ENCODE results near the gene LMNTD2.

Gene LMNTD2

DNA sequence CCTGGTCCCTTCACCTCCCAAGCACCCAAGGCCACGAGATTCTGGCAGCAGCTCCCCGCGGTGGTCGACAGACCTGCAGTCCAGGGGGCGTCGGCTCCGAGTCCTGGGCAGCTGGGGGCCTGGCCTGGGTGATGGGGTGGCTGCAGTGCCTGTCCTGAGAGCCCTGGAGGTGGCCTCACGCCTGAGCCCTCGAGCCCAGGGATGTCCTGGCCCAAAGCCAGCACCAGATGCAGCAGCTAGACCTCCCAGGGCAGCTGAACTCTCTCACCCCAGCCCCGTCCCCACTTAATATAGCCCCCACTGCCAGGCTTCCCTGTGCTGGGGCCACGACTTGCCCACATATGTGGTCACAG lies 6.6 kb downstream of the LMNTD2 start:
- Histone ChIP-seq H3K4ac (ENCODE audit: low read depth, low read length) (no peak overlapping the region), H3K18ac (ENCODE audit: low read length) (no peak overlapping the region), H3K27me3 (ENCODE audit: insufficient read depth, low read length, poor library complexity) (peaks cover 10% of the 10 kb centered on the region), H3K27ac (ENCODE audit: low read depth, low read length) (no peak overlapping the region), H3K4me1 (ENCODE audit: control insufficient read depth, low read depth, low read length) (no peaks in the 10 kb centered on the region), H3K4me2 (ENCODE audit: low read length) (no peak overlapping the region), H2BK5ac (ENCODE audit: low read length) (no peak overlapping the region), H4K8ac (ENCODE audit: low read depth, low read length) (no peak overlapping the region), H2AK5ac (ENCODE audit: low read length) (no peak overlapping the region), H3K79me2 (ENCODE audit: control insufficient read depth, insufficient read depth, low read length) (no peaks in the 10 kb centered on the region), H3K79me1 (ENCODE audit: low read length) (no peaks in the 10 kb centered on the region), H3K9ac (ENCODE audit: low read length) (no peak overlapping the region), H3K56ac (ENCODE audit: low read length) (no peak overlapping the region), H3K23ac (ENCODE audit: low read length) (no peak overlapping the region), H2BK15ac (replicated peaks; ENCODE audit: low read depth) (no peak overlapping the region), H3K36me3 (ENCODE audit: control insufficient read depth, insufficient read depth, low read length) (no peaks in the 10 kb centered on the region), H3K4me3 (ENCODE audit: low read length) (no peak overlapping the region), H4K5ac (ENCODE audit: low read length) (no peak overlapping the region), H2BK120ac (ENCODE audit: low read depth, low read length) (no peak overlapping the region)
- WGBS (ENCODE audit: extremely low coverage, insufficient coverage, low lambda C conversion rate), result no CpG with 5 or more reads among the region's 11 CpGs
- no peak for DNase-seq

GRCh38 chr11:553083-553987 lies 7.2 kb downstream of the LMNTD2 start:
- no peak overlapping the region for H3K18ac ChIP-seq (ENCODE audit: low read length)
- H3K79me1 ChIP-seq (ENCODE audit: low read length), result no peaks in the 10 kb centered on the region
- H3K4me3 ChIP-seq (ENCODE audit: low read length), result no peak overlapping the region
- no peak overlapping the region for H2BK15ac ChIP-seq (replicated peaks; ENCODE audit: low read depth)
- H2BK5ac ChIP-seq (ENCODE audit: low read length), result no peak overlapping the region
- no peak overlapping the region for H3K9ac ChIP-seq (ENCODE audit: low read length)
- no peak overlapping the region for H2AK5ac ChIP-seq (ENCODE audit: low read length)
- no CpG with 5 or more reads among the region's 27 CpGs for WGBS (ENCODE audit: extremely low coverage, insufficient coverage, low lambda C conversion rate)
- peaks cover 10% of the 10 kb centered on the region for H3K27me3 ChIP-seq (ENCODE audit: insufficient read depth, low read length, poor library complexity)
- H3K4me2 ChIP-seq (ENCODE audit: low read length), result no peak overlapping the region
- DNase-seq, result no peak
- no peaks in the 10 kb centered on the region for H3K36me3 ChIP-seq (ENCODE audit: control insufficient read depth, insufficient read depth, low read length)
- H3K79me2 ChIP-seq (ENCODE audit: control insufficient read depth, insufficient read depth, low read length), result no peaks in the 10 kb centered on the region
- no peak overlapping the region for H2BK120ac ChIP-seq (ENCODE audit: low read depth, low read length)
- no peak overlapping the region for H3K4ac ChIP-seq (ENCODE audit: low read depth, low read length)
- no peak overlapping the region for H3K23ac ChIP-seq (ENCODE audit: low read length)
- no peak overlapping the region for H3K56ac ChIP-seq (ENCODE audit: low read length)
- no peak overlapping the region for H4K5ac ChIP-seq (ENCODE audit: low read length)
- H3K4me1 ChIP-seq (ENCODE audit: control insufficient read depth, low read depth, low read length), result no peaks in the 10 kb centered on the region
- H4K8ac ChIP-seq (ENCODE audit: low read depth, low read length), result no peak overlapping the region
- H3K27ac ChIP-seq (ENCODE audit: low read depth, low read length), result no peak overlapping the region

- no CpG with 5 or more reads among the region's 12 CpGs for WGBS (ENCODE audit: extremely low coverage, insufficient coverage, low lambda C conversion rate)
Observed at GRCh38 chr11:551596-551995, 8.9 kb downstream of the LMNTD2 start.

GRCh38 chr11:551131-551530 lies 9.4 kb downstream of the LMNTD2 start:
- WGBS (ENCODE audit: extremely low coverage, insufficient coverage, low lambda C conversion rate), result no CpG with 5 or more reads among the region's 16 CpGs
- Histone ChIP-seq H3K18ac (ENCODE audit: low read length) (no peak overlapping the region), H2BK15ac (replicated peaks; ENCODE audit: low read depth) (no peak overlapping the region), H3K9ac (ENCODE audit: low read length) (no peak overlapping the region), H3K27me3 (ENCODE audit: insufficient read depth, low read length, poor library complexity) (peaks cover 4% of the 10 kb centered on the region), H4K5ac (ENCODE audit: low read length) (no peak overlapping the region), H3K4me1 (ENCODE audit: control insufficient read depth, low read depth, low read length) (no peaks in the 10 kb centered on the region), H3K36me3 (ENCODE audit: control insufficient read depth, insufficient read depth, low read length) (no peaks in the 10 kb centered on the region), H3K23ac (ENCODE audit: low read length) (no peak overlapping the region), H3K4me2 (ENCODE audit: low read length) (no peak overlapping the region), H3K79me2 (ENCODE audit: control insufficient read depth, insufficient read depth, low read length) (no peaks in the 10 kb centered on the region), H3K79me1 (ENCODE audit: low read length) (no peaks in the 10 kb centered on the region), H2AK5ac (ENCODE audit: low read length) (no peak overlapping the region), H2BK5ac (ENCODE audit: low read length) (no peak overlapping the region), H2BK120ac (ENCODE audit: low read depth, low read length) (no peak overlapping the region), H4K8ac (ENCODE audit: low read depth, low read length) (no peak overlapping the region), H3K4me3 (ENCODE audit: low read length) (no peak overlapping the region), H3K56ac (ENCODE audit: low read length) (no peak overlapping the region), H3K4ac (ENCODE audit: low read depth, low read length) (no peak overlapping the region), H3K27ac (ENCODE audit: low read depth, low read length) (no peak overlapping the region)
- no peak for DNase-seq

More at GRCh38 chr11:551596-551995, 8.9 kb downstream of the LMNTD2 start:
- Histone ChIP-seq H3K27ac (ENCODE audit: low read depth, low read length) (no peak overlapping the region), H3K36me3 (ENCODE audit: control insufficient read depth, insufficient read depth, low read length) (no peaks in the 10 kb centered on the region), H3K4me2 (ENCODE audit: low read length) (no peak overlapping the region), H3K18ac (ENCODE audit: low read length) (no peak overlapping the region), H4K5ac (ENCODE audit: low read length) (no peak overlapping the region), H4K8ac (ENCODE audit: low read depth, low read length) (no peak overlapping the region), H3K56ac (ENCODE audit: low read length) (no peak overlapping the region), H3K4me3 (ENCODE audit: low read length) (no peak overlapping the region), H3K4me1 (ENCODE audit: control insufficient read depth, low read depth, low read length) (no peaks in the 10 kb centered on the region), H2BK120ac (ENCODE audit: low read depth, low read length) (no peak overlapping the region), H3K79me2 (ENCODE audit: control insufficient read depth, insufficient read depth, low read length) (no peaks in the 10 kb centered on the region), H3K23ac (ENCODE audit: low read length) (no peak overlapping the region), H3K9ac (ENCODE audit: low read length) (no peak overlapping the region), H2BK15ac (replicated peaks; ENCODE audit: low read depth) (no peak overlapping the region), H2BK5ac (ENCODE audit: low read length) (no peak overlapping the region), H3K79me1 (ENCODE audit: low read length) (no peaks in the 10 kb centered on the region), H3K4ac (ENCODE audit: low read depth, low read length) (no peak overlapping the region), H3K27me3 (ENCODE audit: insufficient read depth, low read length, poor library complexity) (peaks cover 9% of the 10 kb centered on the region), H2AK5ac (ENCODE audit: low read length) (no peak overlapping the region)
- no peak for DNase-seq

- H3K4me2 ChIP-seq (ENCODE audit: low read length), result no peak overlapping the region
- peaks cover 2% of the 10 kb centered on the region for H3K27me3 ChIP-seq (ENCODE audit: insufficient read depth, low read length, poor library complexity)
- no peak overlapping the region for H3K4me3 ChIP-seq (ENCODE audit: low read length)
- H2AK5ac ChIP-seq (ENCODE audit: low read length), result no peak overlapping the region
- no peak overlapping the region for H3K56ac ChIP-seq (ENCODE audit: low read length)
- H3K4ac ChIP-seq (ENCODE audit: low read depth, low read length), result no peak overlapping the region
- no CpG with 5 or more reads among the region's 5 CpGs for WGBS (ENCODE audit: extremely low coverage, insufficient coverage, low lambda C conversion rate)
- H2BK15ac ChIP-seq (replicated peaks; ENCODE audit: low read depth), result no peak overlapping the region
- H3K9ac ChIP-seq (ENCODE audit: low read length), result no peak overlapping the region
- no peak for DNase-seq
- no peaks in the 10 kb centered on the region for H3K79me2 ChIP-seq (ENCODE audit: control insufficient read depth, insufficient read depth, low read length)
- no peaks in the 10 kb centered on the region for H3K4me1 ChIP-seq (ENCODE audit: control insufficient read depth, low read depth, low read length)
- H4K5ac ChIP-seq (ENCODE audit: low read length), result no peak overlapping the region
- no peak overlapping the region for H3K23ac ChIP-seq (ENCODE audit: low read length)
- no peak overlapping the region for H3K27ac ChIP-seq (ENCODE audit: low read depth, low read length)
- no peak overlapping the region for H2BK5ac ChIP-seq (ENCODE audit: low read length)
- no peaks in the 10 kb centered on the region for H3K79me1 ChIP-seq (ENCODE audit: low read length)
- no peaks in the 10 kb centered on the region for H3K36me3 ChIP-seq (ENCODE audit: control insufficient read depth, insufficient read depth, low read length)
- H2BK120ac ChIP-seq (ENCODE audit: low read depth, low read length), result no peak overlapping the region
- H4K8ac ChIP-seq (ENCODE audit: low read depth, low read length), result no peak overlapping the region
- no peak overlapping the region for H3K18ac ChIP-seq (ENCODE audit: low read length)
Observed at GRCh38 chr11:550746-551085, 9.8 kb downstream of the LMNTD2 start.

Data from mesendoderm (in vitro differentiated cells).